Peyer's patch (tissue), 4 donors: Measurements from ENCODE around the gene RNASEH2A.

Source experiments
- POLR2A ChIP-seq, 2 donors: fragments of 450-650 bp; IDR thresholded peaks; one replicate each; pipeline ENCODE4 v1.5.1; 2017; ENCODE audit warnings: antibody characterized with exemption in 2 of 2, mild to moderate bottlenecking in 2 of 2, moderate library complexity in 2 of 2
- TF ChIP-seq, protein P1 (sequence below), 6 experiments: fragments of 450-650 bp in 4 of 6; fragments of 200-600 bp in 2 of 6; sonication (generic) in 1 of 6; IDR thresholded peaks; one replicate each; pipeline ENCODE4 v1.5.1; 2017 to 2019; ENCODE audit warnings: antibody characterized with exemption in 6 of 6, mild to moderate bottlenecking in 3 of 6, moderate library complexity in 1 of 6

DNA sequence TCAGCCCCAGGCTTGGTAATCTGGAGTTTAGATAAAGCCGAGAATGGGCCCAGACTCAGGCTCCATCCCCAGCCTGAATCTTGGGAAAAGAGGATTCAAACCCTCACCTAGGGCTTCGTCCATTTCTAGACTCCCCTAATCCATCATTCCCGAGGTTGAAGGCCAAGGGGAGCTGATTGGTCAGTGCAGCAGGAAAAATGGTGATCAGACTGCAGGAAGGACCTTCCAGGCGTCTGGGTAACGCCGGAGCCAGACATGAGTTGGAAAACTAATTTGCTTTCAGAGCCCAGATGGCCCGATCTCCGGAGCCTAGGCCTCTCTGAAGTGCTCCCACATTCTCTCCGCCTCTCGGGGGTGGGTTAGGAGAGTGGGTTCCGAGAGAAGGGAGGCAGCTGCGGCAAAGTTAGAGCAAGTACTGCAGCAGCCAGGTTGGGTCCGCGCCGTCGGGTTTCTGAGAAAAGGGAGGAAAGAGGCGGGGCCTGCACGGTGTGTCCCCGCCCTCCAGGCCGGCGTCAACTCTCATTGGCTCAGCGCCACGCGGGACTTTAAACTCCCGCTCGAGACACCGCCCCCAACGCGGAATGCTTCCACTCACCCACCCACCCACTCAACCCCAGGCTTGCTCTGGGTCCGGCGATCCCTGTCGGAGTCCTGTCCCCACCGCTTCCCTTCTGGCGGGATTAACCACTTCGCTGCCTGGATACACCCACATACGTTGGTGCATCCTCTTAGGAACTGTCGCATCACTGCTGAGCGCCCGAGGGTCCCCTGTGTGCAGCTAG is 28.8 kb downstream of the RNASEH2A start:
- TF ChIP-seq POLR2A (IDR thresholded peaks at IDR 0.05): no peak
- TF ChIP-seq, protein P1, sequence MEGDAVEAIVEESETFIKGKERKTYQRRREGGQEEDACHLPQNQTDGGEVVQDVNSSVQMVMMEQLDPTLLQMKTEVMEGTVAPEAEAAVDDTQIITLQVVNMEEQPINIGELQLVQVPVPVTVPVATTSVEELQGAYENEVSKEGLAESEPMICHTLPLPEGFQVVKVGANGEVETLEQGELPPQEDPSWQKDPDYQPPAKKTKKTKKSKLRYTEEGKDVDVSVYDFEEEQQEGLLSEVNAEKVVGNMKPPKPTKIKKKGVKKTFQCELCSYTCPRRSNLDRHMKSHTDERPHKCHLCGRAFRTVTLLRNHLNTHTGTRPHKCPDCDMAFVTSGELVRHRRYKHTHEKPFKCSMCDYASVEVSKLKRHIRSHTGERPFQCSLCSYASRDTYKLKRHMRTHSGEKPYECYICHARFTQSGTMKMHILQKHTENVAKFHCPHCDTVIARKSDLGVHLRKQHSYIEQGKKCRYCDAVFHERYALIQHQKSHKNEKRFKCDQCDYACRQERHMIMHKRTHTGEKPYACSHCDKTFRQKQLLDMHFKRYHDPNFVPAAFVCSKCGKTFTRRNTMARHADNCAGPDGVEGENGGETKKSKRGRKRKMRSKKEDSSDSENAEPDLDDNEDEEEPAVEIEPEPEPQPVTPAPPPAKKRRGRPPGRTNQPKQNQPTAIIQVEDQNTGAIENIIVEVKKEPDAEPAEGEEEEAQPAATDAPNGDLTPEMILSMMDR (IDR thresholded peaks at IDR 0.05): no peak
